Prostate gland (tissue), 2 donors: Measurements from ENCODE around the gene PAPOLB. TPM values are rescaled to one million over a fixed set of nuclear protein-coding genes. Genes with fewer than 3 reads are reported as not detected.
A peak's percentile ranks its signal among the peaks of the same experiment; 100 is the strongest.

Source experiments
- DNase-seq: peaks from one replicate; pipeline ENCODE4 v3.0.0-alpha.2; 2019; ENCODE audit warnings: low spot score
- H3K27ac ChIP-seq, 2 donors: fragments of 200-600 bp; sonication (generic); 2 replicates each; pipeline ENCODE4 v1.5.1; 2017 to 2019
- H3K27me3 ChIP-seq: fragments of 200-600 bp; sonication (generic); replicated peaks from 2 replicates; pipeline ENCODE4 v1.5.1; 2019; ENCODE audit not compliant: insufficient read depth
- H3K36me3 ChIP-seq, 2 donors: fragments of 200-600 bp; sonication (generic); 1 replicate in 1 of 2; 2 replicates in 1 of 2; pipeline versions ENCODE4 v1.5.1 to v1.8.1; 2017 to 2019
- H3K4me1 ChIP-seq: fragments of 200-600 bp; sonication (generic); replicated peaks from 2 replicates; pipeline ENCODE4 v1.5.1; 2019
- H3K4me3 ChIP-seq, 2 donors: fragments of 200-600 bp; sonication (generic); 2 replicates each; pipeline ENCODE4 v1.5.1; 2017 to 2019
- H3K9me3 ChIP-seq: fragments of 200-600 bp; sonication (generic); 2 replicates; pipeline ENCODE4 v1.5.1; 2017
- POLR2A ChIP-seq: fragments of 450-650 bp; IDR thresholded peaks from one replicate; pipeline ENCODE4 v1.6.1; 2016; ENCODE audit warnings: antibody characterized with exemption, mild to moderate bottlenecking
- POLR2AphosphoS5 ChIP-seq: sonication (generic); formaldehyde crosslinking; IDR thresholded peaks from one replicate; pipeline ENCODE4 v1.6.1; 2017; ENCODE audit warnings: antibody characterized with exemption
- WGBS: methylation state at CpG from one replicate; pipeline ENCODE4 v1.1.5; 2018; 5-methylcytosine and 5-hydroxymethylcytosine counted together
- intact Hi-C: fragments of 100-400 bp; cut with DNase I; formaldehyde crosslinking; loops from one replicate; pipeline ENCODE4 v1.14.2; 2022
- total RNA-seq, 2 donors: library from RNA; depleted of rRNA; stranded (reverse); fragments of >200 nt; gene quantifications; one replicate each; pipeline ENCODE4 v1.1.0, GENCODE V29; 2016
- TF ChIP-seq, protein P1 (sequence below), 4 experiments: fragments of 200-600 bp in 2 of 4; fragments of 450-650 bp in 2 of 4; sonication (generic) in 2 of 4; IDR thresholded peaks; 1 replicate in 3 of 4; 2 replicates in 1 of 4; pipeline ENCODE4 v1.5.1; 2016 to 2019; ENCODE audit warnings: antibody characterized with exemption in 4 of 4, mild to moderate bottlenecking in 2 of 4, moderate library complexity in 2 of 4

The PAPOLB gene
- total RNA-seq, 2 donors from 2014 or later = 4.7 TPM; not detected in 1

DNA sequence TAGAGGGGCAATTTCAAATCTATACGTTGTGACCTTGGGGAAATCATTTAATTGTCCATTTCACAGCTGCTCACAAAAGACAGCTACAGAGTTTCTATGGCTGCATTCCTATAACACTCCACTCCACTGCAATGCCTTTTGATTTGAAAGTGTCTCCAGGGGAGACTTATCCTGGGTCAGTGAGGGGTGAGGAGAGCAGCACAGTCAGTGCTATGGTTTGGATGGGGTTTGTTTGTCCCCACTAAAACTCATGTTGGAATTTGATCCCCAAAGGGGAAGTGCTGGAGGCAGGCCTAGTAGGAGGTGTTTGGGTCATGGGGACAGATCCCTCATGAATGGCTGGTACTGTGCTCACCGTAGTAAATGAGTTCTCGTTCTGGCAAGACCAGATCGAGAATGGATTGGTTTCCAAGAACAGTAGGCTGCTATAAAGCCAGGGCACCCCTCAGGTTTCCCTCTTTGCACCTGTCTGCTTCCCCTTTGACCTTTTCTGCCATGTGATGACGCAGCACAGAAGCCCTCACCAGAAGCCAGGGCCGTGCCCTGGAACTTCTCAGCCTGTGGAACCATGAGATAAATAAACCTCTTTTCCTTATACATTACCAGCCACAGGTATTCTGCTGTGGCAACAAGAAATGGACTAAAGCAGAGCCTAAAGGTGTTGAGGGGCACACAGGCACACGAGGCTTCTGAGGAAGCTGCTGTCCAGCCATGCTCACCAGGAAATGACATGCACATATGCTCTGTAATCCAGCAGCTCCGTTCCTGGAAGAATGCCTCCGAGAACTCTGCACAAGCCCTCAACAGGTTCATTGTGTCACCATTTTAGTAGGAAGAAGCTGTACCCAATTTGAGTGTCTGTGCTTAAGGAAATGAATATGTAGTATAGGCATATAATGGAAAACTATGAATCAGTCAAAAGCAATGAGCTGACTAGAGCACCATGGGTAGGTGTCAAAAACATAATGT, 5.0 kb upstream of the PAPOLB start:
- Histone ChIP-seq H3K27ac (no peak overlapping the region), H3K9me3 (no peaks in the 10 kb centered on the region), H3K36me3 (no peaks in the 10 kb centered on the region), H3K4me1 (no peaks in the 10 kb centered on the region), H3K27me3 (no peaks in the 10 kb centered on the region), H3K4me3 (no peak overlapping the region)
- TF ChIP-seq POLR2A (no peak), POLR2AphosphoS5 (no peak)
- TF ChIP-seq, protein P1, sequence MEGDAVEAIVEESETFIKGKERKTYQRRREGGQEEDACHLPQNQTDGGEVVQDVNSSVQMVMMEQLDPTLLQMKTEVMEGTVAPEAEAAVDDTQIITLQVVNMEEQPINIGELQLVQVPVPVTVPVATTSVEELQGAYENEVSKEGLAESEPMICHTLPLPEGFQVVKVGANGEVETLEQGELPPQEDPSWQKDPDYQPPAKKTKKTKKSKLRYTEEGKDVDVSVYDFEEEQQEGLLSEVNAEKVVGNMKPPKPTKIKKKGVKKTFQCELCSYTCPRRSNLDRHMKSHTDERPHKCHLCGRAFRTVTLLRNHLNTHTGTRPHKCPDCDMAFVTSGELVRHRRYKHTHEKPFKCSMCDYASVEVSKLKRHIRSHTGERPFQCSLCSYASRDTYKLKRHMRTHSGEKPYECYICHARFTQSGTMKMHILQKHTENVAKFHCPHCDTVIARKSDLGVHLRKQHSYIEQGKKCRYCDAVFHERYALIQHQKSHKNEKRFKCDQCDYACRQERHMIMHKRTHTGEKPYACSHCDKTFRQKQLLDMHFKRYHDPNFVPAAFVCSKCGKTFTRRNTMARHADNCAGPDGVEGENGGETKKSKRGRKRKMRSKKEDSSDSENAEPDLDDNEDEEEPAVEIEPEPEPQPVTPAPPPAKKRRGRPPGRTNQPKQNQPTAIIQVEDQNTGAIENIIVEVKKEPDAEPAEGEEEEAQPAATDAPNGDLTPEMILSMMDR (IDR thresholded peaks at IDR 0.05) = no peak
- WGBS = 75% methylated on average over 9 of the region's 9 CpGs
- intact Hi-C loops = no loop called here
- no peak for DNase-seq

DNA sequence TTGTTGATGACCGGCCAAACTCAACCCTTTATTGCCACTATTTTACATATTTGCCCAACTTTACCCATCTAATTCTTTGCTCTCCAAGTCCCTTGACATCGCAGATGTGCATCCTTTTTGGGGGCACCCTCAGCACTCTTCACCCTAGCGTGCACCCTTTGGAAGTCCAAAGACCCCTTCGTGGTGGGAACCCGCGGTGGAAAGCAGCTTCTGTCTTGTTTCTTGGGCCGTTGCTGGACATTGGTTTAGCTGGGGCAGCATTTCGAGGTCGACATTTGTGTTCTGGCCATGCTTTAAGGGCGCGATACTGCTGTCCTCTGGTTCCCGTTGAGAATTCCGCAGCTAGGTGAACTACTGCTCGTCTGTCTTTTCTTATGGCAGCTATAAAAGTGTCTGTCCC, 326 bp upstream of the PAPOLB start:
- Histone ChIP-seq H3K36me3 (no peaks in the 10 kb centered on the region), H3K27me3 (no peaks in the 10 kb centered on the region), H3K9me3 (no peaks in the 10 kb centered on the region), H3K4me3 (peak overlapping the region; percentile 12 to 27), H3K27ac (no peak overlapping the region), H3K4me1 (no peaks in the 10 kb centered on the region)
- intact Hi-C loops = no loop called here
- TF ChIP-seq, protein P1 (IDR thresholded peaks at IDR 0.05) = no peak
- WGBS = 82% methylated on average over 14 of the region's 14 CpGs
- DNase-seq = no peak

DNA sequence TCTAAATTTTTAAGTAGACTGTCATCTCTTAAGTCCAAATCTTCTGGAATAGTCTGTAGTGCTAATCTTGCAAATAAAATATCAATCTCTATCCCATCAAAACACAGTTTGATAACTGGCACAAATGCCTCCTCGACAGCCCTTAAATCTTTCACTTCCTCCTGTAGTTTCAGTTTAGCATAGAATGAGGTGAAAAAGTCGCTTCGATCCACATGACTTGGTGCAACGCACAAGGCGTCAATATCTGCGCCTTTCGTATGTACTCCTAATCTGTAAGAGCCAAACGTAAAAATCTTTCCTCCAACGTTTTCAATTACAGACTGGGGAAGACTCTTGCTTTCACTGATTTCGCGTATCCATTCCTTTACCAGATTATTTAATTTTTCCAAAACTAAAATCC, 603 bp downstream of the PAPOLB start:
- no peak for DNase-seq
- intact Hi-C loops = no loop called here
- WGBS = 86% methylated on average over 11 of the region's 11 CpGs
- no peaks in the 10 kb centered on the region for H3K36me3 ChIP-seq
- H3K4me1 ChIP-seq = no peaks in the 10 kb centered on the region
- no peaks in the 10 kb centered on the region for H3K9me3 ChIP-seq
- TF ChIP-seq POLR2A (no peak), POLR2AphosphoS5 (no peak)
- TF ChIP-seq, protein P1 (IDR thresholded peaks at IDR 0.05) = no peak
- peak overlapping the region in 1 of 2 donors; percentile 27 for H3K4me3 ChIP-seq
- no peaks in the 10 kb centered on the region for H3K27me3 ChIP-seq
- no peak overlapping the region for H3K27ac ChIP-seq

DNA sequence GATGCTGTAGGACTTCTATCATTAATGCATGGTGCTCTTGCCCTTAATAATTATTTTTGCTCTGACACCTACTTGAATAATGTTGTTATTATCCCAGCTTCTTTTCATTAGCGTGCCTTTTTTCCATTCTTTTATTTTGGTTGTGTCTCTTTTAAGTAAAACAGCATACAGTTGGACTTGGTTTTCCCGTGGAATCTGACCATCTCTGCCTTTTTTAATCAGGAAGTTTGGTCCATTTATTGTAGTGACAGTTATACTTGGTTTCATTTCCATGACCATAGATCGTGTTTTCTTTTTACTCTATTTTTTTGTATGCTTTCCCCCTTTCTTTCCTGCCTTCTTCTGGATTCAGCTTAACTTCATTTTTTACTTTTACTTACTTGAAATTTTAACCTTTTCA, 4.6 kb downstream of the PAPOLB start:
- Histone ChIP-seq H3K9me3 (no peaks in the 10 kb centered on the region), H3K27me3 (no peaks in the 10 kb centered on the region), H3K27ac (no peak overlapping the region), H3K4me1 (no peaks in the 10 kb centered on the region), H3K36me3 (no peaks in the 10 kb centered on the region), H3K4me3 (no peak overlapping the region)
- no peak for DNase-seq
- TF ChIP-seq POLR2AphosphoS5 (no peak), POLR2A (no peak)
- TF ChIP-seq, protein P1 (IDR thresholded peaks at IDR 0.05) = no peak
- 83% methylated on average over 3 of the region's 3 CpGs for WGBS
- intact Hi-C loops = no loop called here
